GM19351 (cell line): ENCODE data around the gene HSPG2.

ENCODE experiments used
- ATAC-seq: cut with Tn5 transposase; IDR thresholded peaks from one replicate; pipeline ENCODE4 v1.9.1; 2021; ENCODE audit warnings: mild to moderate bottlenecking, moderate library complexity; ENCODE audit not compliant: unreplicated experiment

HSPG2 gene

DNA sequence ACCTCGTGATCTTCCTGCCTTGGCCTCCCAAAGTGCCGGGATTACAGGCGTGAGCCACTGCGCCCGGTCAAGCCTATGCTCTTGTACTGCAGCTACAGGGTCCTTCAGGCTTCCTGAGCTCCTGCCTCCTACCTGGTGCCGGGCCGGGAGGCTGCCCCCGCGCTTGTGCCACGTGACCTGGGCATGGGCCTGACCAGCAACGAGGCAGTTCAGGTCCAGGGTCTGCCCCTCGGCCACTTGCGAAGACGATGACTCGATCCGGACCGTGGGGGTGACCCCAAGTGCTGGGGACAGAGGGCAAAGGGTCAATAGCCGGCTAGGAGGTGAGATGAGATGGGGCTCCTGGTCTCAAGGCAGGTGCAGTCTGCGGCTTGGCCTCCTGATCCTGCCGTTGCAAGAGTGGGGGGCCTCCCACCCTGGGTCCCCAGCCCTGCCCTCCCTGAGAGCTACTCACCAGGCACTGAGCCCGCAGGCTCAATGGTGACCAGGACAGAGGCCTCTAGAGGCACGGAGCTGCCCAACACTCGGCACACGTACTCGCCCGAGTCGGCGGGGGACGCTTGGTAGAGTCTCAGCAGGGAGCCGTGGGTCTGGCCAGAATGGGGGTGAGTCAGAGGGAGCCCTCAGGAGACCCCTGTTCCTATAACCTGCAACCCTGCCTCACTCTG, 87.1 kb downstream of the HSPG2 start:
- ATAC-seq: no peak

GRCh38 chr1:21848524-21849174, 88.5 kb downstream of the HSPG2 start:
- no peak for ATAC-seq

GRCh38 chr1:21847223-21848205, 89.6 kb downstream of the HSPG2 start:
- ATAC-seq: no peak

DNA sequence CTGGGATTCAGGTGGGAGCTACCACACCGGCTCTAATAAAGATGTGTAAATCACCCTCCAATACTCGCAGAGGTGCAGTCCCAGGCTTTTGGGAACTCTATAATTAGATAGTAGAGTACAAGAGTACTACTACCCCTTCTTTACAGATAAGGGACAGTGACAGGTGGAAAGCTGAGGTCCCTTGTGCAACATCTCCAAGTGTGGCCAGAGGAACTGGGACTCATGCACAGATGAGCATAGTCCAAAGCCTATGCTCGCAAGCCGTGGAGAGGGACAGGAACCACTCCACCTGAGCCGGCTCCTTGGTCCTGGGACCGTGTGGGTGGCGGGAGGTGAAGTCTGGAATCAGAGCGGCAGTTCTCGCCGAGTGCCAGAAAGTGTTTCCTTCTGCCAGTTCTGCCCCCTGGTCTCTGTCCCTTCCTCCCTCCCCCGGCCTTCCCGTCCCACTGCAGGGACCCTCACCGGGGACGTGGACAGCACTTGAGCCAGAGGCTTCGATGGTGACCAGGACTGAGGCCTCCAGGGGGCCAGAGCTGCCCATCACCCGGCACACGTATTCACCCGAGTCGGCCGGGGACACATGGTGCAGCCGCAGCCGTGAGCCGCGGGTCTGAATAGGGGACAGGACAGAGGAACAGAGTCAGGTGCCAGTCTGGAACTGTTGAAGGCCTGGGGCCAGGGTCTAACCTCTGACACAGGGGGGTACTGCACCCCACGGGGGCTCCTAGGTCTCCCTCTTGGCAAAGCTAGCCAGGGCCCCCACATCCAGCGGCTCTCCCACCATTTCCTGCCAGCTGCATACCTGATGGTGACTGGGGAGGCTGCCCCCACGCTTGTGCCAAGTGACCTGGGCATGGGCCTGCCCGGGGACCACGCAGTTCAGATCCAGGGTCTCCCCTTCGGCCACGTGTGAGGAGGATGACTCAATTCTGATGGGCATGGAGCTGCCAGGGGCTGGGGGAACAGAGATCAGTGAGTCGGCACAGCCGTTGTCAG, 91.2 kb downstream of the HSPG2 start:
- ATAC-seq: no peak

GRCh38 chr1:21843996-21844395, 93.1 kb downstream of the HSPG2 start:
- no peak for ATAC-seq

GRCh38 chr1:21843208-21843607, 93.9 kb downstream of the HSPG2 start:
- no peak for ATAC-seq

GRCh38 chr1:21842606-21843162, 94.4 kb downstream of the HSPG2 start:
- ATAC-seq: no peak

DNA sequence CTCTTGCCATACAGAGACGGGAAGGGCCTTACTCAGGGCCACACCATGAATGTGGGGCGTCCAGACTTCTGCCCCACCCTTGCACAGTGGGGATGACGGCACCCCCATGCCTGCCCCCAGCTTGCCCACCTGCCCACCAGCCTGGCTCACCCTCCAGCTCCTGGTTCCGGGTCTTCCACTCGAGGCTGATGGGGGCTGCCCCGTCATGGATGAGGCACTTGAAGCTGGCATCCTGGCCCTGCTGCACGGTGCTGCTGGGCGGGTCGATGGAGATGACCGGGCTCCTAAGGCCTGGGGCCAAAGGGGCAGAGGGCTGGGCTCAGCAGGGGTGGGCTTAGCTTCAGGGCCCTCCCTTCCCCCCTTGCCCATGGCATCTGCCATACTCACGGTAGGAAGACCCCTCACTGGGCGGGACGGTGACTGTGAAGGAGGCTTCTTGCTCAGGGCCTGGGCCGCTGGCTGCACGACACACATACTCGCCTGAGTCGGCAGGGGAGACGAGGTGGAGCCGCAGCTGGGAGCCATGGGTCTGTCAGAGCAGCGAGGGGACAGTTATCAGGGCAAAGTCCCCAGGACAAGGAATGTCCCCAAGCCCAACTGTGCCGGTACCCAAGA, 95.2 kb downstream of the HSPG2 start:
- ATAC-seq: no peak

- no peak for ATAC-seq
Observed at GRCh38 chr1:21840981-21841380, 96.1 kb downstream of the HSPG2 start.

DNA sequence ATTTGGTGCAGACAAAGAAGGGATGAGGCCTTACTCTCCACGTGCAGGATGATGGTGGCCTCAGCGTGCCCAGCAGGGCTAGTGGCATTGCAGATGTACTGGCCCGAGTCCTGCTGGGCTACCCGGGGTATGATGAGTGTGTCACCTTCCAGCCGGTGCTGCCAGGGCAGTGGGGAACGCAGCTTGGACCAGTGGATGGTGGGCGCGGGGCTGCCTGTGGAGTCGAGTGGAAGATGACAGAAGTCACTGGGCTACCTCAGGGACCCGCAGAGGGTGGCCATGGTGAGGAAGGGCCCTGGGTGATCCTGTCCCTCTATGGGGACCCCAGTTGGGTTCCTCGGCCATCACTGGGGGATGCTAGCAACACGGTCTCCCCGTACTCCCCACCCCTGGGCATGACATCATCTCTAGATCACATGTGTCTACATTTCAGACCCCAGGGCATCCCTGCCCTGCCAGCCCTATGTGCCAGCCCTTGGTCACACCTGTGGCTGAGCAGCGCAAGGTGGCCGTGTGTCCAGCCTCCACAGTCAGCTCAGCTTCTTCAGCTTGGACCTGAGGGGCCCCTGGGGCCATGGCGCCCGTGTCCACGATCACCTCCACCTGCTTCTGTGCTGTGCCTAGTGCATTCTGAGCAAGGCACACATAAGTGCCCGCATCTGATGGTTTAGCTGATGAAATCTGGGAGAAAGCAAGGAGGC, 97.6 kb downstream of the HSPG2 start:
- ATAC-seq: no peak

GRCh38 chr1:21838359-21839157, 98.6 kb downstream of the HSPG2 start:
- no peak for ATAC-seq

GRCh38 chr1:21837476-21837875, 99.6 kb downstream of the HSPG2 start:
- no peak for ATAC-seq

DNA sequence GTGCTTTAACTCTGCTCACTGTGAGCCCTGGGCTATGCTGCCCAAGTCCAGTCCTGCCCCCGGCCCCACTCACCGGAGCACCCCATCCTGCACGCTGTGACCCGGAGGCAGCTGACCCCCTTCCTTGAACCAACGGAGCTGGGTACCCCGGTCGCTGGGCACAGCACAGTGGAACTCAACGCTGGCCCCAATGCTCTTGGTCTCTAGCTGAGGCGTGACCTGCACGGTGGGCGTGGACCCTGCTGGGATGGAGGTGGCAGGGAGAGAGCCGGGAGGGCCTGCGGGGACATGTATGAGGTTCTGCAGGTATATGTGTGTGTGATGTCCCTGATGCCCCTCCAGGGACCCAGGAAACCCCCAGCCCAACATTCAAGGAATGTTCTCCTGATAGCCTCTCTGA, 100.4 kb downstream of the HSPG2 start:
- ATAC-seq: no peak

GRCh38 chr1:21836010-21836409, 101.1 kb downstream of the HSPG2 start:
- ATAC-seq: no peak

GRCh38 chr1:21834666-21835065, 102.4 kb downstream of the HSPG2 start:
- ATAC-seq: no peak

- no peak for ATAC-seq
Observed at GRCh38 chr1:21834094-21834493, 103.0 kb downstream of the HSPG2 start.

GRCh38 chr1:21833392-21833976, 103.6 kb downstream of the HSPG2 start:
- ATAC-seq: no peak

DNA sequence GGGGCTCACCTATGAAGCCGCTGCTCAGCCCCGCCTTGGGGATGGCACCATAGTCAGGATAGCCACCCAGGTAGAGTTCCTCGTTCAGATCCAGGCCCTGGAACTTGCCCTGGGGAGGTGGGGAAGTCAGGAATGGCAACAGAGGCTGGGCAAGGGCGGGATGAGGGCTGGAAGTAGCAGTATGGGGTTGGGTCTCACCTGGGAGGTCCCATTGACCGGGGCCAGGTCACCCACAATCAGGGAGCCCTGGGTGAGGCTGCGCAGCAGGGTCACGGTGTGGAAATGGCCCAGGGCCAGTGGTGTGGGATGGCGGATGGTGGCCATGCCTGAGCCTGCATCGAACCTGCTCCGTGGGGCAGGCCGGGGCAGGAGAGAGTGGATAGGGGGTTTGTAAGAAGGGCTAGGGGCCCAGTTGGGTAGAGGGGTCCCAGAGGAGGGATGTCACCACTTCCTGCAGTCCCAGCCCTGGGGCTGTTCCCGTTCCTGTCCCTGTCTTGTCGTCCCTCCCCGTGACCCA, 105.6 kb downstream of the HSPG2 start:
- no peak for ATAC-seq
